HG03457 (cell line): ENCODE results near the gene CAMK2B.

ENCODE experiments used
- ATAC-seq: cut with Tn5 transposase; IDR thresholded peaks from one replicate; pipeline ENCODE4 v1.9.1; 2021; ENCODE audit warnings: moderate number of reproducible peaks; ENCODE audit not compliant: unreplicated experiment

CAMK2B gene

GRCh38 chr7:44195889-44196288, 129.5 kb downstream of the CAMK2B start:
- ATAC-seq = no peak

- ATAC-seq = no peak
Measured at GRCh38 chr7:44194562-44195145, 130.7 kb downstream of the CAMK2B start.

- no peak for ATAC-seq
Measured at GRCh38 chr7:44194069-44194468, 131.3 kb downstream of the CAMK2B start.

- no peak for ATAC-seq
Measured at GRCh38 chr7:44193011-44193802, 132.2 kb downstream of the CAMK2B start.

- ATAC-seq = no peak
Measured at GRCh38 chr7:44191171-44191570, 134.2 kb downstream of the CAMK2B start.

GRCh38 chr7:44189993-44190872, 135.2 kb downstream of the CAMK2B start:
- no peak for ATAC-seq

GRCh38 chr7:44189286-44189992, 136.0 kb downstream of the CAMK2B start, which contains the start of gene GCK:
Gene GCK, minus strand, starts transcription at chr7:44189439. Its CDS starts 486 bp downstream, at chr7:44188953.
- no peak for ATAC-seq

- no peak for ATAC-seq
Measured at GRCh38 chr7:44188480-44189225, 136.7 kb downstream of the CAMK2B start.

GRCh38 chr7:44187636-44188416, 137.6 kb downstream of the CAMK2B start:
- no peak for ATAC-seq

GRCh38 chr7:44186736-44187135, 138.7 kb downstream of the CAMK2B start:
- ATAC-seq = no peak

- ATAC-seq = no peak
Measured at GRCh38 chr7:44185729-44186128, 139.7 kb downstream of the CAMK2B start.

GRCh38 chr7:44184873-44185446, 140.4 kb downstream of the CAMK2B start:
- no peak for ATAC-seq

GRCh38 chr7:44184206-44184872, 141.1 kb downstream of the CAMK2B start:
- ATAC-seq = no peak

- ATAC-seq = no peak
Measured at GRCh38 chr7:44183386-44183785, 142.0 kb downstream of the CAMK2B start.

- ATAC-seq = no peak
Measured at GRCh38 chr7:44182827-44183226, 142.6 kb downstream of the CAMK2B start.

- no peak for ATAC-seq
Measured at GRCh38 chr7:44180631-44181030, 144.8 kb downstream of the CAMK2B start.

- ATAC-seq = no peak
Measured at GRCh38 chr7:44177570-44178131, 147.7 kb downstream of the CAMK2B start.

GRCh38 chr7:44176486-44176885, 148.9 kb downstream of the CAMK2B start:
- ATAC-seq = no peak
